ENCODE measurements around the gene DAPK3.

The DAPK3 gene

DNA sequence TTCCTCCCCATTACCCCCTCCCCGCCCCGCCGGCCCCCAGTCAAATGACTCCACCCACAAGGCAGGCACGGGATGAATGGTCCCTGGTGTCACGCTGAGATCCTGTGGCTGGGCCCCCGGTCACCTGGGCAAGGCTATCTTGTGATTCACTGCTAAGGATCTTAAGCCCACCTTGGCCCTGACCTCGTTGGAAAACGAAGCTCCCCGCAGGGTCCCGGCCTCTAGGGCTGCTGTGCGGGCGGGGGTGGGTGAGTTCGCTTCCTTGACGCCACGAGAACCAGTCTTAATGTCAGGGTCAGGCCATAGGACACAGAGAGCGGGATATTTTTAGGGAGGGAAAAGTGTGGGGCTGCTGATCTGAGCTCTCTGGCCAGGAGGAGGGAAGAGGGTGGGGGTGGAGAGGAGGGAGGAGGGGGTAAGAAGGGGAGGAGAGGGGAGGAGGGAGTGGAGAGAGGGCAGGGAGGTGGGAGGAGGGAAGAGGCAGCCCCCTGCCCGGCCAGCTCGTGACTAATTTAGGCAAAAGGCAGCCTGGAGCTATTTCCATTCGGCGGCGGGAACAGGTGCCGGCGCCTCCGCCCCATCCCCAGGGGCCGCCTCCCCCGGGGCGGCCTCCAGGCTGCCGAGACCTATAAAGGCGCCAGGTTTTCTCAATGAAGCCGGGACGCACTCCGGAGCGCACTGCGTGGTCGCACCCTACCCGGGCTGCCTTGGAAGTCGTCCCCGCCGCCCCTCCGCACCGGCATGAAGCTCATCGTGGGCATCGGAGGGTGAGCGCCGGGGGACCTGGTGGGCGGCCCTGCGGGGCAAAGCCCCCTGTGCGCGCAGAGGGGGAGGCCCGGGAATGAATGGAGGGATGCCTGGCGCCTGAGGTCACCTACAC, 37.7 kb downstream of the DAPK3 start, which contains the start of gene NMRK2:
NMRK2 (plus strand) TSS at position 139 of the 880 bp plus-strand sequence; CDS start at position 742, 603 bp downstream.
- no peak for TF ChIP-seq CTCF (IDR thresholded peaks at IDR 0.05; ENCODE audit: control insufficient read depth, insufficient read depth, low read depth, low read length, missing control alignments)
- DNase-seq (ENCODE audit: low read depth) = no peak
- H3K4me3 ChIP-seq (ENCODE audit: control insufficient read depth, low read depth, low read length) = no peak within 1 kb of the TSS

GRCh38 chr19:3931041-3931440, 39.9 kb downstream of the DAPK3 start:
- DNase-seq (ENCODE audit: low read depth) = no peak
- no peak for TF ChIP-seq CTCF (IDR thresholded peaks at IDR 0.05; ENCODE audit: control insufficient read depth, insufficient read depth, low read depth, low read length, missing control alignments)
- H3K4me3 ChIP-seq (ENCODE audit: control insufficient read depth, low read depth, low read length) = no peak overlapping the region

DNA sequence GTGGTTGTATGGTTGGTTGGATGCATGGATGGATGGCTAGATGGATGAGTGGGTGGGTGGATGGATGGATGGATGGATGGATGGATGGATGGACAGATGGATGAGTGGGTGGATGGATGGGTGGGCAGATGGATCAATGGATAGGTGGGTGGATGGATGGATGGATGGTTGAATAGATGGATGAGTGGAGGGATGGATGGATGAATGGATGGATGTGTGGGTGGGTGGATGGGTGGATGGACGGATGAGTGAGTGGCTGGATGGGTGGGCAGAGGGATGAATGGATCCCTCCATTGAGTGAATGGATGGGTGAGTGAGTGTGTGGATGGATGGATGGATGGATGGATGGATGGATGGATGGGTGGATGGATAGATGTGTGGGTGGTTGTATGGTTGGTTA, 47.0 kb downstream of the DAPK3 start:
- DNase-seq (ENCODE audit: low read depth) = no peak
- no peak overlapping the region for H3K4me3 ChIP-seq (ENCODE audit: control insufficient read depth, low read depth, low read length)
- no peak for TF ChIP-seq CTCF (IDR thresholded peaks at IDR 0.05; ENCODE audit: control insufficient read depth, insufficient read depth, low read depth, low read length, missing control alignments)

- H3K4me3 ChIP-seq (ENCODE audit: control insufficient read depth, low read depth, low read length) = no peak overlapping the region
- DNase-seq (ENCODE audit: low read depth) = no peak
- no peak for TF ChIP-seq CTCF (IDR thresholded peaks at IDR 0.05; ENCODE audit: control insufficient read depth, insufficient read depth, low read depth, low read length, missing control alignments)
Measured at GRCh38 chr19:3923096-3923758, 47.7 kb downstream of the DAPK3 start.

- no peak for DNase-seq (ENCODE audit: low read depth)
- no peak overlapping the region for H3K4me3 ChIP-seq (ENCODE audit: control insufficient read depth, low read depth, low read length)
- TF ChIP-seq CTCF (IDR thresholded peaks at IDR 0.05; ENCODE audit: control insufficient read depth, insufficient read depth, low read depth, low read length, missing control alignments) = no peak
Measured at GRCh38 chr19:3919793-3920192, 51.1 kb downstream of the DAPK3 start.

GRCh38 chr19:3916033-3916432, 54.9 kb downstream of the DAPK3 start:
- H3K4me3 ChIP-seq (ENCODE audit: control insufficient read depth, low read depth, low read length) = no peak overlapping the region
- no peak for DNase-seq (ENCODE audit: low read depth)
- TF ChIP-seq CTCF (IDR thresholded peaks at IDR 0.05; ENCODE audit: control insufficient read depth, insufficient read depth, low read depth, low read length, missing control alignments) = no peak

All from AG09309 (cell line).